LoVo (cell line): ENCODE measurements around the gene TSBP1.

Source experiments
- DNase-seq: peaks from one replicate; pipeline ENCODE4 v3.0.0-alpha.2; 2016; ENCODE audit warnings: low spot score

Gene TSBP1

DNA sequence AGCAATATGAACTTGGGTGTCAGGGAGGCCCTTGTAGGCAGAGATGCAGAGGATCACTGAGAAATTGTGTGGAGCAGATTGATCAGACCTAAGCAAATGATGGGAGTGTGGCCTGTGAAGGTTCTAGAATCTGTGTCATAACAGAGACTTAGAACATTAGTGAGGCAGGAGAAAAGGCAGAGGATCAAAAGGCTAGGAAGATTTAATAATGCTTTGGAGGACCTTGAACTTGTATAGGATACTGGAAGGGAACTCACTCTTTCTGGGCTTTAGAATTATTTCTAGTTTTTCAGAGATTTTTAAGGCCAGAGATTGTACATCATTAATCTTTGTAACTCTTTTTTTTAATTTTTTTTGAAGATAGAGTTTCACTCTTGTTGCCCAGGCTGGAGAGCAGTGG lies at the start of gene TSBP1:
TSBP1 (minus strand) TSS at position 101 of the 400 bp plus-strand sequence. CDS start 197 bp downstream, outside the sequence.
- DNase-seq = no peak

DNA sequence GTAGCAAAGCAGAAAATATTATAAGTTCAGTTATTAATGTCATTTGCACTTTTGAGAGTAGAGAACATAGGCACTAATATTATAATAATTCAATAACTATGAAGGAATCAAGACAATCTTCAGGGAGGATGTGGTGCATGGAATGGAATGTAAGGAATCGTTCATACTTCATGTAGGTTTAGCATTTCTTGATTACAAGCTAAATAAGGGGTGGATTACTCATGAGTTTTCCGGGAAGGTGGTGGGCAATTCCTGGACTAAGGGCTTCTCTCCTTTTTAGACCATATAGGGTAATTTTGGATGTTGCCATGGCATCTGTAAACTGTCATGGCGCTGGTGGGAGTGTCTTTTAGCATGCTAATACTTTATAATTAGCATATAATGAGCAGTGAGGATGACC lies 44.3 kb upstream of the TSBP1 start:
- no peak for DNase-seq

DNA sequence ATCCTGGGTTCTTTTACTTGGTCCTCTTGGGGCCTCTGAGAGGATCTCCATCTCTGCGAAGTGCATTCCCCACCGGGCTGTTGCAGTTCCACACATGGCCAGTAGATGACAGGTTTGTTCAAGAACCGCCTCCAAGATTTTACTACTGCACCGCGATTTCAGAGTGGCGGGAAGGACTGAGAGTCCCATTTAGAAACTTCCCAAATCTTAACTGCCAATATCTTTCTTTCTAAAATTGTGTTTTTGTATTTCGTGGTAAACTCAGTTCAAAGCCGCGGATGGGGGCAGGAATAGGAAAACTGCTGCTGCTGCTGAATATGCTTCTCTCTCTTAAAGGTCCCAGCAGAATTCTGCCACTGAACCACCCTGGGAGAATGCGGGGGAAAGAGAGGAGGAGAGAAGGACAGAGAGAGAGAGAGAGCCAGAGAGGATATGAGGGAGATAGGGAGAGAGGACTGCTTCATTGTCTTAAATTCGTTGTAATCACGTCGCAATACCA lies 43.9 kb upstream of the TSBP1 start:
- DNase-seq = peak; percentile 71

GRCh38 chr6:32413427-32414047 lies 41.8 kb upstream of the TSBP1 start:
- DNase-seq = peak; percentile 75

- no peak for DNase-seq
These were observed 40.0 kb upstream of the TSBP1 start for GRCh38 chr6:32411566-32412327.

DNA sequence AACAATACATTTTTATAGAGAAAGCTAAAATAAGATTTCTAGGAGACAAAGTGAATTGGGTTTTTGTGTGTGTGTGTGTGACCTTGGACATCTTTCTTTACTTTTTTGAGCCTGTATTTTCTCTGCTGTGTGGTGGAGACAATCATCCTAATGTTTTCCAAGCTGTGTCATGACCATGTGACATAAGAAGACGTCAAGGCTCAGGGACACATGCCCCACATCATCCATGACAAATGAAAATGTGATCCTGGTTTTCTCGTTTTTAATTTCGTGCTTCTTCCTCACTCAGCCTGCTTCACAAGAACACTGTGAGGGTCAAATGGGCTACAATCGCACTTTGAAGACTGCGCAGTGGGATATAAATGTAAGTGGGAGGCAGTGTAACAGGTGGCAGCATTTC lies 39.2 kb upstream of the TSBP1 start:
- DNase-seq = no peak

- no peak for DNase-seq
These were observed 35.2 kb upstream of the TSBP1 start, which contains the start of gene BTNL2 for GRCh38 chr6:32406857-32407256. BTNL2 (minus strand) TSS chr6:32407181; CDS start chr6:32407123, 58 bp downstream.

GRCh38 chr6:32406197-32406596 lies 34.5 kb upstream of the TSBP1 start:
- no peak for DNase-seq

GRCh38 chr6:32405656-32406055 lies 34.0 kb upstream of the TSBP1 start:
- DNase-seq = no peak

DNA sequence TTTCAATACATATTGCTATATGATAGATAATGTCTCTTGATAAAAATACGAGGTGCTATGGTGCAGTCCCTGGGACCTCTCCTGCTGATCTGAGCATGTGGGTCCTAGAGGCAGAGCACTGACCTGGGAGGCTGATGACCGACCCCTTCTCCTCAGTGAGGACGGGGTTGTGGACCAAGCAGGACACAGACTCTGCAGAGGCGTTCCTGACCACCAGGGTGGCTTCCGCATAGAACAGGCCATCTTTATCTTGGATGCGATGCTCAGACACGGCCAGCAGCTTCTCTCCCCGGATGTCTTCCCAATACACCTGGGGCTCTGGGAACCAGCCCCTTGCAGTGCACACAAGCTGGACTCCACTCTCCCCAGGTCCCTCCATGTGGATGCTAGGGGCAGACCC lies 31.1 kb upstream of the TSBP1 start:
- no peak for DNase-seq

GRCh38 chr6:32401284-32401963 lies 29.7 kb upstream of the TSBP1 start:
- DNase-seq = no peak

GRCh38 chr6:32397252-32397920 lies 25.7 kb upstream of the TSBP1 start:
- no peak for DNase-seq

GRCh38 chr6:32396028-32396427 lies 24.3 kb upstream of the TSBP1 start:
- no peak for DNase-seq

- DNase-seq = no peak
These were observed 22.1 kb upstream of the TSBP1 start for GRCh38 chr6:32393665-32394420.

DNA sequence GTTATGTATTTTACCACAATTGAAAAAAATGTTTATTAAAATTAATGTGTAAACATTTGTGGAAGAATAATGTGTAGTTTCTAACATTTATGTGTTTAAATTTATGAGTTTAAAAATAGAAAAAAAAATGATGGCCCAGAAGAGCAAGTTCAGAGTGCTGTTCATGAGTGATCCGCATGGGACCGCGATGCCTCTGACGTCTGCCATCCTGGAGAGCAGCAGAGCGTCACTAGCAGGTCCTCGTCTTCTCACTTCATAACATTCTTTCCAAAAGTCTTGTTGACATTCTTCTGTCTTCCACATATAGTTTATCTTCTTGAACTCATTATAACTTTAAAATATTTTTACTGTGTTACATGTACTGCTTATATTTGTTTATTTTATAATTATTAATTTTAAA lies 19.8 kb upstream of the TSBP1 start:
- no peak for DNase-seq

- DNase-seq = no peak
These were observed 16.1 kb upstream of the TSBP1 start for GRCh38 chr6:32387589-32388340.

DNA sequence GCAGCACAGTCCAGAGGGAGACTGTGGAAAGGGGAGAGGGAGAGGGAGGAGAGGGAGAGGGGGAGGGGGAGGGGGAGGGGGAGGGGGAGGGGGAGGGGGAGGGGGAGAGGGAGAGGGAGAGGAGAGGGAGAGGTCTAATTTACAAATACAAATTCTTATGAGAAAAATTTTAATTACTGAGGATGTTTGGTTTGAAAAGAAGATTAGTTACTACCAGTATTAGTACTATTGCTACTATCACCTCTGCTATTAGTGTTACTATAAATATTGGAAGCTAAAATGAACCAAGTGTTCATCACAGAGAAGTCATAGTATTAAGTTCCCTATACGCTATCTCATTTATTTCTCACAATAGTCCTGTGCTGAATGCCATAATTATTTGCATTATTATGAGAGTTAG lies 14.3 kb upstream of the TSBP1 start:
- no peak for DNase-seq

- no peak for DNase-seq
These were observed 11.2 kb upstream of the TSBP1 start for GRCh38 chr6:32382757-32383420.

DNA sequence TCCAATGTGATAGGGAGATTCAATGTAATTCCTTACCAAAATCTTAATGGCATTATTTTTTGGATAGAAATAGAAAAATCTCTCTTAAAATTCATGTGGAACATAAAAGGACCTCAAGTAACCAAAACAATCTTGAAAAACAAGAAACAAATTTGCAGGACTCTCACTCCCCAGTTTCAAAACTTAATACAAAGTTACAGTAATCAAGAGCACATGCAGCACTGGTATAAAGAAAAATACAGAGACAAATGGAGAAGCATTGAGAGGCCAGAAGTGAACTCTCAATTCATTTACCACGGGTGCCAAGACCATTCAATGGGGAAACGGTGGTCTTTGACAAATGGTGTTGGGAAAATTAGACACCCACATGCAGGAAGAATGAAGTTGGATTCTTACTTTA lies 7.8 kb upstream of the TSBP1 start:
- no peak for DNase-seq
